ENCODE results near the gene NAV2.

The NAV2 gene

DNA sequence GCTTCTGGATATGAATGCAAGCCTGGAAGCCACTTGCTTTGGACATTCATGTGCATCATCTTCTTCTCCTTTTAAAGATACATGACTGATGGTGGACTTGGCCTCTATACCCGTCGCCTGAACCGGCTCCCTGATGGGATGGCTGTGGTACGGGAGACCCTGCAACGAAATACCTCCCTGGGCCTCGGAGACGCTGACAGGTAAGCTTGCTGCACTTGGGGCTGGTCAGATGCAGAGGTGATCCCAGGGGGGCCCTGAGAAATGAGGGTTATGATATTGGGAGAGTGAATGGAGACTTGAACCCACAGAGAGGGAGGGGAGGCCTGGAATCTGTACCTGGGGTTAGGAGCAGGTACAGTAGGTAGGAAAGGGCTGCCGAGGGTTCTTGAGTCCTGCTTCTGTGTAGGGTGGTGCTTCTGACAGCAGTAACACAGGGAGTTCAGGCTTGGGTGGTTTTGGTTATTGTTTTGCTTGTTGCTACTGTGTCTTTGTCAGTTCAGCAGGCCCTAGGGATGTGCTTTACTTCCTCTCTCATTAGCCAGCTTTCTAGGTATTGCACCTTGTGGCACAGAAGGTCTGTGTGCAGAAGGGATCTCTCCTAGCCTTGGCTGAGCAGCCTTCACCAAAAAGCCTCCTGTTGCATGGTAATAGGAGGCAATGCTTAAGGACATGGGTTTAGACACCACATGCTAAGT lies 271.6 kb downstream of the NAV2 start:
- TF ChIP-seq, protein P1, sequence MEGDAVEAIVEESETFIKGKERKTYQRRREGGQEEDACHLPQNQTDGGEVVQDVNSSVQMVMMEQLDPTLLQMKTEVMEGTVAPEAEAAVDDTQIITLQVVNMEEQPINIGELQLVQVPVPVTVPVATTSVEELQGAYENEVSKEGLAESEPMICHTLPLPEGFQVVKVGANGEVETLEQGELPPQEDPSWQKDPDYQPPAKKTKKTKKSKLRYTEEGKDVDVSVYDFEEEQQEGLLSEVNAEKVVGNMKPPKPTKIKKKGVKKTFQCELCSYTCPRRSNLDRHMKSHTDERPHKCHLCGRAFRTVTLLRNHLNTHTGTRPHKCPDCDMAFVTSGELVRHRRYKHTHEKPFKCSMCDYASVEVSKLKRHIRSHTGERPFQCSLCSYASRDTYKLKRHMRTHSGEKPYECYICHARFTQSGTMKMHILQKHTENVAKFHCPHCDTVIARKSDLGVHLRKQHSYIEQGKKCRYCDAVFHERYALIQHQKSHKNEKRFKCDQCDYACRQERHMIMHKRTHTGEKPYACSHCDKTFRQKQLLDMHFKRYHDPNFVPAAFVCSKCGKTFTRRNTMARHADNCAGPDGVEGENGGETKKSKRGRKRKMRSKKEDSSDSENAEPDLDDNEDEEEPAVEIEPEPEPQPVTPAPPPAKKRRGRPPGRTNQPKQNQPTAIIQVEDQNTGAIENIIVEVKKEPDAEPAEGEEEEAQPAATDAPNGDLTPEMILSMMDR (conservative IDR thresholded peaks at IDR 0.05; ENCODE audit: low read depth), result no peak
- H3K27ac ChIP-seq, result no peak overlapping the region
- no peak for DNase-seq (ENCODE audit: low spot score)
- ChIA-PET POLR2A (ENCODE audit: low non-redundant PET) (no interaction called here), CTCF (no interaction called here)

DNA sequence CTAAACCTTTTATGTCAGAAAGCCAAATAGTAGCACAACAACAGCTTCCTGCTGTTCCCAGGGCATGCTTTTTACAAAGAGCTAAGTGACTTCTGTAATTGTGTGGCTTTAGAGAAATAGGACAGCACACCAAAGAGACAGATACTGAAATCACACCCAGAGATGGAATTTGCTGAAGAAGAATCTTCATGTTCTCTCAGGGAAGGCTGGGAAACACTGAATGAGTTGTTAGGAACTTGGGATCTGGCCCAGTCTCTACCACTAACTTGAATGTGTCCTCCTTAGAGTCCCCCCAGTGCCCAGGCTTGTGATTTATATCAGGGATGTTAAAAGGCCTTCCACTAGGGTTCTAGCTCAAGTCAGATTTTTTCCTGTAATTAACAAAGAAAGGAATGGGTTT lies 272.5 kb downstream of the NAV2 start:
- TF ChIP-seq, protein P1 (conservative IDR thresholded peaks at IDR 0.05; ENCODE audit: low read depth), result no peak
- no peak overlapping the region for H3K27ac ChIP-seq
- CTCF ChIA-PET, result interaction anchor here (0.6 kb wide), 1 partner anchor 13 kb away, joined by 4 read pairs; no protein-coding TSS in a partner anchor

DNA sequence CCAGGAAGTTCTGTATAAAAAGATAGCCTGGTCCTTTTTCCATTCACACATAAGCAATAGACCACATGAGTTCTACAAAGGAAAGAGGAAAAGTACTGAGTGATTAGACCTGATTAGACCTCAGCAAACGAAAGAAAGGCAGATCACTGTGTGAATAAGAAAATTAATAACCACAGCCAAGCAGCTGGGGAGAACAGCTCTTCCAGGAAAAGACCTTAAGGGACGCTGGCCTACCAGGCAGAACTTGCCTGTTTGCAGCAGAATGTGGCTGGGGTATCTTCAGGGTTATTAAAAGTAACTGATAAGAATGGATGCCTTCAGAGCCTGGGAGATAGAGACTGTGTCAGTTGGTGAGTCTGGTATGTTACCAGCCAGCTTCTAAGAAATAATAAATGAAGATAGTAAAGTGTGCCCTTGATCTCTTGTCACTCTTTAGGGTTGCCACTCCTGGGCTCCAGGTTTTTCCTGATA lies 274.7 kb downstream of the NAV2 start:
- CTCF ChIA-PET, result interaction anchor here (0.6 to 1.8 kb wide), 2 partner anchors 34 to 148 kb away, joined by 5 read pairs; no protein-coding TSS in a partner anchor
- DNase-seq (ENCODE audit: low spot score), result no peak
- H3K27ac ChIP-seq, result no peak overlapping the region
- TF ChIP-seq, protein P1 (conservative IDR thresholded peaks at IDR 0.05; ENCODE audit: low read depth), result no peak
- POLR2A ChIA-PET (ENCODE audit: low non-redundant PET), result no interaction called here

More for the DNA sequence above, 272.5 kb downstream of the NAV2 start:
- no peak for DNase-seq (ENCODE audit: low spot score)
- POLR2A ChIA-PET (ENCODE audit: low non-redundant PET), result no interaction called here

DNA sequence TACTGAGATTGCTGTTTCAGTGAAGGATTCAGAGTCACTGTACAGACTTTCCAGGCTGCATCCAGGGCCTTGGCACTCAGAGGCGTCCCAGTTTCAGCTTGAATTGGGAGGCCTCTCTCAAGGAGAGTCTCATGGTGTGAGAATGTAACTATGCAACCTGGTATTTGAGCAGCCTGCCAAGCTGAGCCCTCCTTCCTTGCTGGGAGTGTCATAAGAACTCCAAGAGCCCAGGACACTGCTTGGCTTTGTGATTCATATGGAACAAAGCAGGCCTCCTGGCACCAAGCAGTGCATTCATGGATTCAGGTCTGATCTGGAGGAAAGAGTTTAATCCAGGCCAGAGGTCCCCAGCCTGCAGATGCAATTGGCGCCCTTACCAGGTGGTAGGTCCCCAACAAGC lies 276.0 kb downstream of the NAV2 start:
- DNase-seq (ENCODE audit: low spot score), result no peak
- ChIA-PET CTCF (no interaction called here), POLR2A (ENCODE audit: low non-redundant PET) (no interaction called here)
- TF ChIP-seq, protein P1 (conservative IDR thresholded peaks at IDR 0.05; ENCODE audit: low read depth), result no peak
- H3K27ac ChIP-seq, result peak overlapping the region; percentile 67

DNA sequence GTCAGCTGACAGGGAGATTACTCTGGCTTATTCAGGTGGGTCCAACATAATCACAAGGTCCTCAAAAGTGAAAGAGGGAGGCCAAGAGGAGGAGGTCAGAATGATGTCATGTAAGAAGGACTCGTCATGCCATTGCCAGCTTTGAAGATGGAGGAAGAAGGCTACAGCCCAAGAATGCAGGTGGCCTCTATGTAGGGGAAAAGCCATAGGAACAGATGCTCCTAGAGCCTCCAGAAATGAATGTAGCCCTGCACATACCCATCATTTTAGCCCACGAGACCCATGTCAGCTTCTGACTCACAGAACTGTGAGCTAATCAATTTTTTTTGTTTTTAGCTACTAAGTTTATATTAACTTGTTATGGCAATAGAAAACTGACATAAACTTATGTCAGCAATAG lies 276.6 kb downstream of the NAV2 start:
- DNase-seq (ENCODE audit: low spot score), result no peak
- TF ChIP-seq, protein P1 (conservative IDR thresholded peaks at IDR 0.05; ENCODE audit: low read depth), result no peak
- ChIA-PET POLR2A (ENCODE audit: low non-redundant PET) (no interaction called here), CTCF (interaction anchor here (0.7 kb wide), 1 partner anchor 10 kb away, joined by 3 read pairs; no protein-coding TSS in a partner anchor)
- H3K27ac ChIP-seq, result peak overlapping the region; percentile 67; the same call in 1 of the 2 replicates

DNA sequence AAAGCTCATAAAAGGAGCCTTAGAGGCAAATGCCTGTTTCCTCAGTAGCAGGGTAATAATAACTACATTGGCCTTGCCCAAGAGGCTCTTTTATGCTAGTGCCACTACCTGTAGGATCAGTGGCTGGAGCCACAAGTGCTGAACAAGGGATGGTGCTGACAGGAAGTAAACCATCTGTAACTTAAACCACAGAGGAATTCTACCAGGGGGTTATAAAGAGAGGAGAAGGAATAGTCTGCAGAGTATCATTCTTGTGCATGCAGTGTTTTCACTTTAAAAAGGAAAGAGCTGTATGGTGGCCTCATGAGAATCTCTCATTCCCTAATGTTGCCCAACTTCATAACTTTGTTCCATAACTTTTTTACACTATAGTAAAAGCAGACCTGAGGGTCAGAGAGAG lies 279.5 kb downstream of the NAV2 start:
- DNase-seq (ENCODE audit: low spot score), result no peak
- H3K27ac ChIP-seq, result no peak overlapping the region
- POLR2A ChIA-PET (ENCODE audit: low non-redundant PET), result no interaction called here
- TF ChIP-seq, protein P1 (conservative IDR thresholded peaks at IDR 0.05; ENCODE audit: low read depth), result no peak
- CTCF ChIA-PET, result no interaction called here
